DND-41 (cell line): ENCODE results near the gene TKT.

Source experiments
- EZH2 ChIP-seq: IDR thresholded peaks from 3 replicates; pipeline ENCODE4 v1.6.1; 2012; ENCODE audit warnings: borderline replicate concordance, low read depth, mild to moderate bottlenecking, moderate library complexity, low read length, inconsistent platforms; ENCODE audit not compliant: severe bottlenecking
- TF ChIP-seq, protein P1 (sequence below): IDR thresholded peaks from 2 replicates; pipeline ENCODE4 v1.5.1; 2012; ENCODE audit warnings: borderline replicate concordance, low read length, moderate library complexity, mild to moderate bottlenecking; ENCODE audit not compliant: poor library complexity, severe bottlenecking; ENCODE audit errors: extremely low read depth

GRCh38 chr3:53226142-53226840 is 29.5 kb downstream of the TKT start:
- TF ChIP-seq, protein P1, sequence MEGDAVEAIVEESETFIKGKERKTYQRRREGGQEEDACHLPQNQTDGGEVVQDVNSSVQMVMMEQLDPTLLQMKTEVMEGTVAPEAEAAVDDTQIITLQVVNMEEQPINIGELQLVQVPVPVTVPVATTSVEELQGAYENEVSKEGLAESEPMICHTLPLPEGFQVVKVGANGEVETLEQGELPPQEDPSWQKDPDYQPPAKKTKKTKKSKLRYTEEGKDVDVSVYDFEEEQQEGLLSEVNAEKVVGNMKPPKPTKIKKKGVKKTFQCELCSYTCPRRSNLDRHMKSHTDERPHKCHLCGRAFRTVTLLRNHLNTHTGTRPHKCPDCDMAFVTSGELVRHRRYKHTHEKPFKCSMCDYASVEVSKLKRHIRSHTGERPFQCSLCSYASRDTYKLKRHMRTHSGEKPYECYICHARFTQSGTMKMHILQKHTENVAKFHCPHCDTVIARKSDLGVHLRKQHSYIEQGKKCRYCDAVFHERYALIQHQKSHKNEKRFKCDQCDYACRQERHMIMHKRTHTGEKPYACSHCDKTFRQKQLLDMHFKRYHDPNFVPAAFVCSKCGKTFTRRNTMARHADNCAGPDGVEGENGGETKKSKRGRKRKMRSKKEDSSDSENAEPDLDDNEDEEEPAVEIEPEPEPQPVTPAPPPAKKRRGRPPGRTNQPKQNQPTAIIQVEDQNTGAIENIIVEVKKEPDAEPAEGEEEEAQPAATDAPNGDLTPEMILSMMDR: no peak
- TF ChIP-seq EZH2: no peak
